Thyroid gland (tissue), 4 donors: ENCODE measurements around the gene CYP26C1. TPM values are rescaled to one million over a fixed set of nuclear protein-coding genes. Genes with fewer than 3 reads are reported as not detected.

Experiments
- DNase-seq, 2 donors: peaks; one replicate each; pipeline ENCODE4 v3.0.0-alpha.2; 2019
- H3K27ac ChIP-seq, 3 donors: fragments of 200-600 bp; sonication (generic); 1 replicate in 2 of 3; 2 replicates in 1 of 3; pipeline ENCODE4 v1.5.1; 2016 to 2019; ENCODE audit warnings: mild to moderate bottlenecking in 1 of 3, moderate library complexity in 1 of 3
- H3K27me3 ChIP-seq: fragments of 200-600 bp; sonication (generic); one replicate; pipeline ENCODE4 v1.5.1; 2019
- H3K36me3 ChIP-seq, 2 donors: fragments of 200-600 bp; sonication (generic); one replicate each; pipeline ENCODE4 v1.5.1; 2016 to 2019
- H3K4me1 ChIP-seq, 2 donors: fragments of 200-600 bp; sonication (generic); one replicate each; pipeline ENCODE4 v1.5.1; 2017 to 2019
- H3K4me3 ChIP-seq, 3 donors: fragments of 200-600 bp; sonication (generic); replicated peaks in 1 of 3; 1 replicate in 2 of 3; 2 replicates in 1 of 3; pipeline ENCODE4 v1.5.1; 2016; ENCODE audit warnings: mild to moderate bottlenecking in 1 of 3
- H3K9me3 ChIP-seq: fragments of 200-600 bp; sonication (generic); one replicate; pipeline ENCODE4 v1.5.1; 2017
- CTCF ChIP-seq, 6 experiments: fragments of 200-600 bp in 3 of 6; fragments of 450-650 bp in 3 of 6; sonication (generic) in 3 of 6; IDR thresholded peaks; one replicate each; pipeline ENCODE4 v1.5.1; 2016 to 2019; ENCODE audit warnings: antibody characterized with exemption in 6 of 6, mild to moderate bottlenecking in 2 of 6, inconsistent platforms in 1 of 6, moderate library complexity in 1 of 6
- POLR2A ChIP-seq, 2 donors: fragments of 450-650 bp; IDR thresholded peaks; one replicate each; pipeline ENCODE4 v1.6.1; 2017; ENCODE audit warnings: antibody characterized with exemption in 2 of 2, mild to moderate bottlenecking in 2 of 2, moderate library complexity in 1 of 2
- WGBS, 2 donors: methylation state at CpG; one replicate each; pipeline ENCODE4 v1.1.5; 2017; 5-methylcytosine and 5-hydroxymethylcytosine counted together
- intact Hi-C: fragments of 100-400 bp; cut with DNase I; formaldehyde crosslinking; loops from one replicate; pipeline ENCODE4 v1.15.1; 2023
- total RNA-seq, 4 donors: library from RNA; depleted of rRNA; stranded (reverse); fragments of >200 nt; gene quantifications; one replicate each; pipeline ENCODE4 v1.2.3, GENCODE V29; 2016

CYP26C1 gene
- total RNA-seq, 4 donors from 2014 or later: 0.13 to 0.22 (median 0.20) TPM; not detected in 1

GRCh38 chr10:93081834-93082233, 21.2 kb downstream of the CYP26C1 start:
- no peaks in the 10 kb centered on the region for H3K9me3 ChIP-seq
- intact Hi-C loops: loop anchor here (10.0 kb wide), 1 partner anchor 213 kb away; no protein-coding TSS in a partner anchor
- no peaks in the 10 kb centered on the region for H3K27me3 ChIP-seq
- H3K36me3 ChIP-seq: no peaks in the 10 kb centered on the region
- DNase-seq: no peak
- no peak for TF ChIP-seq POLR2A (IDR thresholded peaks at IDR 0.05)
- TF ChIP-seq CTCF (IDR thresholded peaks at IDR 0.05): no peak
- H3K27ac ChIP-seq: no peak overlapping the region
- H3K4me1 ChIP-seq: no peaks in the 10 kb centered on the region
- WGBS, 2 donors: 40 to 45% methylated on average over 10 of the region's 10 CpGs
- no peak overlapping the region for H3K4me3 ChIP-seq

GRCh38 chr10:93083743-93084539, 23.3 kb downstream of the CYP26C1 start:
- TF ChIP-seq CTCF (IDR thresholded peaks at IDR 0.05): no peak
- no peak for TF ChIP-seq POLR2A (IDR thresholded peaks at IDR 0.05)
- intact Hi-C loops: loop anchor here (10.0 kb wide), 1 partner anchor 211 kb away; no protein-coding TSS in a partner anchor
- H3K9me3 ChIP-seq: no peaks in the 10 kb centered on the region
- no peaks in the 10 kb centered on the region for H3K27me3 ChIP-seq
- no peak overlapping the region for H3K27ac ChIP-seq
- WGBS, 2 donors: 84 to 89% methylated on average over 7 of the region's 7 CpGs
- no peak for DNase-seq
- H3K4me1 ChIP-seq: no peaks in the 10 kb centered on the region
- H3K36me3 ChIP-seq: no peaks in the 10 kb centered on the region
- H3K4me3 ChIP-seq: no peak overlapping the region

- intact Hi-C loops: loop anchor here (10.0 kb wide), 1 partner anchor 209 kb away; no protein-coding TSS in a partner anchor
- DNase-seq: no peak
- Histone ChIP-seq H3K36me3 (no peaks in the 10 kb centered on the region), H3K4me1 (no peaks in the 10 kb centered on the region), H3K9me3 (no peaks in the 10 kb centered on the region), H3K27me3 (no peaks in the 10 kb centered on the region), H3K27ac (no peak overlapping the region), H3K4me3 (no peak overlapping the region)
- TF ChIP-seq CTCF (IDR thresholded peaks at IDR 0.05) (no peak), POLR2A (IDR thresholded peaks at IDR 0.05) (no peak)
- WGBS, 2 donors: 70 to 88% methylated on average over 4 of the region's 4 CpGs
Observed at GRCh38 chr10:93085272-93085859, 24.8 kb downstream of the CYP26C1 start.

- TF ChIP-seq CTCF (IDR thresholded peaks at IDR 0.05): no peak
- no peak for TF ChIP-seq POLR2A (IDR thresholded peaks at IDR 0.05)
- no peaks in the 10 kb centered on the region for H3K4me1 ChIP-seq
- no peak overlapping the region for H3K4me3 ChIP-seq
- H3K36me3 ChIP-seq: no peaks in the 10 kb centered on the region
- H3K27me3 ChIP-seq: no peaks in the 10 kb centered on the region
- intact Hi-C loops: loop anchor here (10.0 kb wide), 1 partner anchor 209 kb away; no protein-coding TSS in a partner anchor
- DNase-seq: no peak
- no peaks in the 10 kb centered on the region for H3K9me3 ChIP-seq
- WGBS, 2 donors: 95 to 96% methylated on average over 6 of the region's 6 CpGs
- no peak overlapping the region for H3K27ac ChIP-seq
Observed at GRCh38 chr10:93086289-93086688, 25.7 kb downstream of the CYP26C1 start.

- no peak for DNase-seq
- Histone ChIP-seq H3K9me3 (no peaks in the 10 kb centered on the region), H3K4me1 (no peaks in the 10 kb centered on the region), H3K4me3 (no peak overlapping the region), H3K27ac (no peak overlapping the region), H3K36me3 (no peaks in the 10 kb centered on the region), H3K27me3 (no peaks in the 10 kb centered on the region)
- TF ChIP-seq CTCF (IDR thresholded peaks at IDR 0.05): no peak
- 69 to 77% methylated on average over 3 of the region's 3 CpGs for WGBS, 2 donors
- intact Hi-C loops: loop anchor here (10.0 kb wide), 1 partner anchor 207 kb away; no protein-coding TSS in a partner anchor
Observed at GRCh38 chr10:93087846-93088245, 27.2 kb downstream of the CYP26C1 start.
